HG03135 (cell line): ENCODE data around the gene SGSM1.

Source experiments
- ATAC-seq: cut with Tn5 transposase; IDR thresholded peaks from one replicate; pipeline ENCODE4 v1.9.1; 2021; ENCODE audit warnings: mild to moderate bottlenecking, moderate library complexity; ENCODE audit not compliant: unreplicated experiment

Gene SGSM1

GRCh38 chr22:24807284-24807950 is 1.4 kb downstream of the SGSM1 start:
- ATAC-seq = no peak

DNA sequence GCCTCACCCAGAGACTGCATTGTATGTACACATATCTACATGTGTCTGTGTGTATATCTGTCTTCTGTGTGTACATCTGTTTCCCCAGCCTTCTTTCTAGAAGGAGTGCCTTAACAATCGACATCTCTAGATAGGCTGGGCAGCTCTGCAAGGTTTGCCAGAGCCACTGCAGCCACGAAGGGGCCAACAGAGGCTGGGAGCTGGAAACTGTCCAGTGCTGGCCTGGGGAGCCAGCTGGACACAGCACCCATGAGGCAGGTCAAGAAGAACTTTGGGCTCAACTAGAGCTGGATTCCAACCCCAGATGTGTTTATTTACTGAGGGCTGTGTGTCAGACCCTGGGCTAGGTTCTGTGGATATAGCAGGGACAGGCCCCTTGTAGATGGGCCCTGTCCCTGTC is 3.3 kb downstream of the SGSM1 start:
- no peak for ATAC-seq

- ATAC-seq = no peak
Observed at GRCh38 chr22:24810043-24810749, 4.2 kb downstream of the SGSM1 start.

- no peak for ATAC-seq
Observed at GRCh38 chr22:24812950-24813775, 7.2 kb downstream of the SGSM1 start.

GRCh38 chr22:24813861-24814770 is 8.1 kb downstream of the SGSM1 start:
- no peak for ATAC-seq

- ATAC-seq = no peak
Observed at GRCh38 chr22:24816806-24817205, 10.8 kb downstream of the SGSM1 start.

- no peak for ATAC-seq
Observed at GRCh38 chr22:24819487-24819886, 13.5 kb downstream of the SGSM1 start.

- no peak for ATAC-seq
Observed at GRCh38 chr22:24819911-24820461, 14.0 kb downstream of the SGSM1 start.

DNA sequence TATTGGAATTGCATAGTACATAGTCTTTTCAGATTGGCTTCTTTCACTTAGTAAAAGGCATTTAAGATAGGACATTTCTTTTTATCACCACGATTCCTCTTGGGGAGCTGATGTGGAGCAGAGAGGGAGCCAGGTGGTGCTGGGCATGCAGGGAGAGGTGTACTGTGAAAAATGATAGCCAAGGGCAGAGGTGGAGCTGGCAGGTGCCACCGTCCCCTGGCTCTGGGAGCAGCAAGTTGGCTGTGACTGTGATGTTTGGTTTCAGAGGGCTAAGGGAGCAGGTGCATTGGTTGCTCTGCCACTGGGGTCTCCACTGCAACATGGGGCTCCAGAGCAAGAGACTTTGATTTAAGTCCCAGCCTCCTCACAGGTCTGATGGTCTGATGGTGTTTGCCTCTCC is 16.5 kb downstream of the SGSM1 start:
- ATAC-seq = no peak

DNA sequence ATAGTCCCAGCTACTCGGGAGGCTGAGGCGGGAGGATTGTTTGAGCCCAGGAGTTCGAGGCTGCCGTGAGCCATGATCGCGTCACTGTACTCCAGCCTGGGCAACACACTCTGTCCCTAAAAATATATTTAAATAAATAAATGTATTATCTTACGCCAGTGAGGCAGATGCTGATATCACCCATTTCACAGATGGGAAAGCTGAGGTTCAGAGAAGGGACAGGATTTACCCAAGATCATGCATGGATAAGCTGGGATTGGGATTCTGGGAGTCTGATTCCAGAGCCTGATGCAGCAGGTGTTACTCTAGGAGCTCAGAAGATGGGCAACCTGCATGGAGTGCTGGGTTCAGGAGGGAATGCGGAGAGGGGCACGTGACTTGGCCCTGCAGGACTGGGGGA is 17.8 kb downstream of the SGSM1 start:
- ATAC-seq = no peak

DNA sequence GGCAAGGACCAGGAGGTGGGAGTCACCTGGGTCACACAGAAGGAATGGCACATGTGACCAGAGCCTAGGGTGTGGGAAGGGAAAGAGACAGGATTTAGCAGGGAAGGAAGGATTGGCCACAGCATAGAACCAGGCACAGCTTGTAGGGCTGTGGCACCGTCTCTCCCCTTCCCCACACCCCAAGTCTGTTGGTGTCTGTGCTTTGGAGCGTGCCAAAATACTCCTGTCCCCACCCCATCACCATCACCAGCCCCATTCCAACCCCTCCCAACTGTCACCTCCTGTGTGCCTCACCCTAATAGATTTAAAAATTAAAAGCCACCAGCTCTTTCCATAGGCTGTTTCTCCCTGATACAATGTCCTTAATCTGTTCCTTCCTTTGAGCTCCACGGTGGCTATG is 18.2 kb downstream of the SGSM1 start:
- ATAC-seq = no peak

- ATAC-seq = no peak
Observed at GRCh38 chr22:24824915-24825314, 18.9 kb downstream of the SGSM1 start.

GRCh38 chr22:24826710-24827285 is 20.8 kb downstream of the SGSM1 start:
- ATAC-seq = no peak

GRCh38 chr22:24827296-24827695 is 21.3 kb downstream of the SGSM1 start:
- no peak for ATAC-seq

DNA sequence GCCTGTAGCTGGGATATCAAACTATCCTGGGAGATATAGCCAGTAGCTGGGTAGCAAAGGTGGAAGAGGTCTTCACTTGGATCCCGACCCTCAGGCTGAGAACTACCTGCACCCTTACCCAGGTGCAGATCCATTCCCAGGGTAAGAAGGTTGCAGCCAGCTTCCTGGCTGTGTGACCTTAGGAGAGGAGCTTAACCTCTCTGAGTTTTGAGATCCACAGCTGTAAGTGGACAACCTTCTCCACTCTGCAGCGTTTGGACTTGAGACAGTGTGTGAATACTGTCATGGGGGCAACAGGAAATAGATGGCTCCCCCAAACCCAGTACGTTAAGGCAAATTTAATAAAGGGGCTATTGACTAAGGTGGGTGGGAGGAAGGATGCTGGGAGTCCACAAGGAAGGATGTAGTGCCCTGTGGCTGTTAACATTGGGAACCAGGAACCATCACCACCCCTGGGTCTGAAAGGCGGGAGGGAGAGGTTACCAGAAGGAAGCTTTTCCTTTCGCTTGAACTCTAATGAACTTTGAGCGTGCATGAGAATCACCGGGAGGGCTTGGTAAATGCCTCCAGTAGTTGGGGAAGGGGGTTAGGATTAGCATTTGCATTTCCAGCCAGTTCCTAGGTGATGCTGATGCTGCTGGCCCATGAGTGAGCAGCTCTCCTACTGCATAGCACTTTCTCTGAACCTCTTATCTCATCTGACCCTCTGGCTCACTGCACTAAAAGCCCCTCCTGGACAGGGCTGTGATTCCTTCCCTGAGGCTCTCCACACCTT is 24.4 kb downstream of the SGSM1 start:
- no peak for ATAC-seq

DNA sequence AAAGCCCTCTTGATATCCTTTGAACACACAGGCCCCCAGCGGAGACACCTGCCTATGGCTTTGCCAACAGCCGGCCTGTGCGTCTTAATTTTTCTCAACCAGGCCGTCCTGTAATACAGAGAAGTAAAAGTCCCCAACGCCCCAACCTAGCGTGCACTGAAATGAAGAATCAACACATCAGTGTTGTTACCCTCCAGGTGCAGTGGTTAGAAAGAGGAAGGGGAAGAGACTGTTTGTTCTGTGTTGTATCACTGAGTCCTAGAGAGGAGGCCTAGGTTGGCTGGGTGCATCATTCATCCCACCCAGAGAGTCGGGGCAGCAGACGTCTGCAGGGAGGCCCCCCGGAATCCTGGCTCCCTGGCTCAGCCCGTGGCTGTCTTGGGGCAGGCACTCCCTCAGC is 25.7 kb downstream of the SGSM1 start:
- ATAC-seq = no peak

DNA sequence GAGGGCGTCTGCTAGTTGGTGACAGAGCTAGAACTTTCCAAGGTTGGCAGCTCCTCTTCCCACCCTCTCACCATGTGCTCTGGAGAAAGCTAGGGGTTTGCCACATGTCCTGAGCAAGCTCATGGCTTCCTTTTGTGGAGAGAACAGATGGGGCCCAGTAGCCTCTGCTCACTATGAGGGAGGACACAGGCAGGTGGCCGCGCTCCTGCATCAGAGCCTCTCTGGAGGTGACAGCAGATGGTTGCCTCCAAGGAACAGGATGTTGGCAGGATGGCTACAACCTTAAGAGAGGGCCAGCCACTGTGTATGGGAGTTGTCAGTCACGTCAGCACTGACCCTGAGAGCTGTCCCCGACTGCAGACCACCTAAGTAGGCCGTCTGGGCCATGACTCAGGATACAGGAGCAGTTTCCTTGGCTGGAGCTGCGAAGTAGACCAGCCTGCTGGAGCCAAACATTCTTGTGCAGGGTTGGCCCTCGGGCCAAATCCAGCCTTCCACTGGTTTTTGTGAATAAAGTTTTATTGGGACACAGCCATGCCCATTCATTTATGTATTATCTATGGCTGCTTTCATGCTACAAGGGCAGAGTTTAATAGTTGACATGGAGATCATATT is 28.0 kb downstream of the SGSM1 start:
- ATAC-seq = no peak

- ATAC-seq = no peak
Observed at GRCh38 chr22:24834845-24835570, 29.0 kb downstream of the SGSM1 start.
